ENCODE data around the gene IER5L.
A peak's percentile ranks its signal among the peaks of the same experiment; 100 is the strongest.

Gene IER5L

DNA sequence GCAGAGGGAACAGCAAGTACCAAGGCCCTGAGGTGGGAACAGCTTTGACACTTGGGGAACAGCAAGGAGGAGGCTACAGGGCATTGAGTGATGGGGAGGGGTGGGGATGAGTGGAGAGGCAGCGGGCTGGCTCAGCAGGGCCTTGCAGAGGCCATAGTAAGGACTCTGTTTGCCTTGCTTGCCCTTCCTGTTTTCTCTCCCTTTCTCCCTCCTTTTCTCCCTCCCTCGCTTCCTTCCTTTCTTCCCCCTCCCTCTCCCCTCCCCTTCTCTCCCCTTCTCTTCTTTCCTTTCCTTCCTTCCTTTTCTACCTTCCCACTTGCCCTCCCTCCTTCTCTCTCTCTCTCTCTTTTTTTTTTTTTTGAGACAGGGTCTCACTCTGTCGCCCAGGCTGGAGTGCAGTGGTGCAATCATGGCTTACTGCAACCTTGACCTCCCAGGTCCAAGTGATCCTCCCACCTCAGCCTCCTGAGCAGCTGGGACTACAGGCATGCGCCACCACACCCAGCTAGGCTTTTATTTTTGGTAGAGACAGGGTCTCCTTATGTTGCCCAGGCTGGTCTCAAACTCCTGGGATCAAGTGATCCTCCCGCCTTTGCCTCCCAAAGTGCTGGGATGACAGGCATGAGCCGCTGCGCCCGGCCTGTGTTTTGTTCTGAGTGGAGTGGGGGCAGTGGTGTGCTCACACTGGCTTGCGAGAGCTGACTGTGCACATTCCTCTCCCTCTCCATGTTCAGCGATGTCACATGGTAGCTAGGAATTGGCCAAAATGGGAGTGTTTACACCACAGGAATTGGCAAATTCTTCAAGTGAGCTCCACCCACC, 17.1 kb downstream of the IER5L start:
- no peak for DNase-seq

DNA sequence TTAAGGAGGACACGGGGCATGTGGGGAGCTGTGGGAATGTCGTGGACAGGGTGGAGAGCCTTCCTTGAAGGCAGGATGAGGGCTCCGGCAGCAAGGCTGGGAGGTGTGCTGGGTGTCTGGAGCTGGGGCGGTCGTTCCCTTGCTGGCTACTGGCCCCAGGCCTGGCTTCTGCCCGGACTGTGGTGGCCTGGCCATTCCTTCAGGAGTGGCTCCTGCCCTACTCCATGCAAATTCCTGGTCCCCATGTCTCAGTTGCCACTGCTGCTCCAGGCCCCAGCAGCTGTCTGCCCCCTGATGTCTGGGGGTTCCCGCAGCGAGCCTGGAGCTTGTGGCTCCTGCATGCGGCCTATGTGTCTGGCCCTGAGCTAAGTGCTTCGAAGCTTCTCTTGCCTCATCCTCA, 21.9 kb downstream of the IER5L start:
- DNase-seq: no peak

DNA sequence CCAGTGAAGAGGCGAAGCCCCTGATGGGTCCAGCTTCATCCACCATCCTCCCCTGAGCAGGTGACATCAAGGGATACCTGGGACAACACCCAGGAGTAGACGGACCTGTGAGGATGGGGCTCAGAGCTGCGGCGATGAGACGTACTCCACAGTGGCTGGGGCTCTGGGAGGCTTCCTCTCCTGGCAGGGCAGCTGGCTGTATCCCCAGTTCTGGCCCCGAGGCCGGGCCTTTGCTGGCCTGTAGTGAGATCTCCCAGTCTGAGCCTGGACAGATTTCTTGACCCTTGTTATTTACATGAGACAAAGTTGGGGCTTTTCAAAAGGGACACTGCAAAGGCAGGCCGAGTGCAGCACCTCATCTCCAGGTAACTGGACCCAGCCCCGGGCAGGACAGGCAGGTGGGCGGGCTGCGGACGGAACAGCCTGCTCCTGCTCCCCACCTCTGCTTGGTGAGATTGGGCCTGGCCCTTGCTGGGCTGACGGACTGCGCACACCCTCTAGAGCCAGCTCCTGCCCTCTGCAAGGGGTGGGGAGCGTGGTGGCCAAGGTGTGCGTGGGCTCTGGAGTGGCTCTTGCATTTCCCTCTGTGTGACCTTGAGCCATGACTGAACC, 23.1 kb downstream of the IER5L start:
- DNase-seq: no peak

DNA sequence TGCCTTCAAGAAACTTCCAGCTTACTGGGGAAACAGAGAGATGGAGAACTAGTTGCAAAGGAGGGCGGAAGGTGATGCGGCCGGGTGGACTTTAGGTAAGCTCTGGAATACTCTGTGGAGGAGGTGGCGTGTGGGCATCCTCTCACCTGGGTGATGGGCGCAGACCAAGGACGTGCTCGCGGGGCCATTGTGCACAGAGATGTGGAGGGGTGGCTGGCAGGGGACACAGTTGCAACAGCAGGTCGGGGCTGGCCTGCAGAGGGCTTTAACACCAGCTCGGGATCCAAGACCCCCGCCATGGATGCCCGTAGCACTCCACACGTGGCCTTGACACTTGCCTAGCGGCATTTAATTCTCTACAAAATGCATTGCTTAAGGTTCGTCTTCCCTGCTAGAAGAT, 26.6 kb downstream of the IER5L start:
- no peak for DNase-seq

DNA sequence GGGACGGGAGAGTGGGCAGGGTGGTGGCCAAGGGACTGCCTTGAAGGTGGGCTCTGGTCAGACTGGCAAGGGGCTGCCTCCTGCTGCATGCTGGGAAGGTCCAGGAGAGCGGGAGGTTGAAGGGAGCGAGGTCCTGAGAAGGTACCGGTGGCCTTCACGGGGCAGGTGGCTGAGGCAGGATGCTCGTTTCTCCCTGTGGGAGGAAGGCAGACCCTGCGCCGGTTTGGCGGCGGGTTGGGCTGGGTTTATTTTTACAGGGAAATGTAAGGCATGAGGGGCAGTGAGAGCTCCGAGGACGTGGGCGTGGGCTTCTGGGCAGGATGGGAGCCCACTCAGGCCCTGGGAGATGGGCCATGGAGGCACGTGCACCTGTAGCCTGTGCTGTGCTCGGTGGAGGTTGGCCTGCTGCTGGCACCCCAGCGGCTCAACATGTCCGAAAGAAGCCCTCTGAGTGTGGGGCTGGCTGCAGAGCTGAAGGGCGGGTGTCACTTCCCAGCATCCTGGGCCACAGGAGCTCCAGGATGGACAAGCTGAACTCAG, 27.3 kb downstream of the IER5L start:
- no peak for DNase-seq

DNA sequence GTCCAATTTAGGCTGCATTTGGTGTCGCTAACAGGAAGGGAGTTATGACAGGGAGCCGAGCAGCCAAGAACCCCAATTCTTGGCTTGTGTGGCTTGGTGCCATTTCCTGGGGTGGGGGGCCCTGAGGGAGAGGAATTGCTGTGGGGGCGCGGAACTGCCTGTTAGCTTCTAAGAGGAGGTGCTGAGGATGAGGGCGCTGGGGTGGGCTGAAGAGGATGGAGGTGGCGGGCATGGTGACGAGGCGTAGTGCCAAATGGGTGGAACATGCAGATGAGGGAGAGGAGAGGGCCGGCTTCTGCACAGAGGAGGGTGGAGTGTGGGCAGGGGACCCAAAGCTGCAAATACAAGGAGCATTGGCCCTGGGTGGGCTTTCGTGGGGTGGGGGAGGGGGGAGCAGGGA, 27.9 kb downstream of the IER5L start:
- no peak for DNase-seq

DNA sequence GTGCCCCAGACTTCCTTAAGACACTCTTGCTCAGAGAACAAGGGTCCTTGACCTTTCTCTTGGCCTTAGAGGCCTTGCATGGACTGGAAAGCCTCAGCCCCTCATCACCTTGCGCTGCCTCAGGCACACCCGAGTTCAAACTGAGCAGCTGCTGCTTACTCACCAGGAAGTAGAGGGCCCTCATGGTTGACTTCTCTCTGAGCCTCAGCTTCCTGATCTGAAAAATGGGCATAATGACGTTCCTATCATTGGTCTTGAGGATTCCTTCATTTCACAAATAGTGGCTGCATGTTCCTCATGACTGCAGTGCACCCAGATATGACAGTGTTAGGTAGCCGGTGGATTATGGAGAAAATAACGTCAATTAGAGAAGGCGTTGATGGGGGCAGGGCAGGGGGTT, 28.6 kb downstream of the IER5L start:
- no peak for DNase-seq

DNA sequence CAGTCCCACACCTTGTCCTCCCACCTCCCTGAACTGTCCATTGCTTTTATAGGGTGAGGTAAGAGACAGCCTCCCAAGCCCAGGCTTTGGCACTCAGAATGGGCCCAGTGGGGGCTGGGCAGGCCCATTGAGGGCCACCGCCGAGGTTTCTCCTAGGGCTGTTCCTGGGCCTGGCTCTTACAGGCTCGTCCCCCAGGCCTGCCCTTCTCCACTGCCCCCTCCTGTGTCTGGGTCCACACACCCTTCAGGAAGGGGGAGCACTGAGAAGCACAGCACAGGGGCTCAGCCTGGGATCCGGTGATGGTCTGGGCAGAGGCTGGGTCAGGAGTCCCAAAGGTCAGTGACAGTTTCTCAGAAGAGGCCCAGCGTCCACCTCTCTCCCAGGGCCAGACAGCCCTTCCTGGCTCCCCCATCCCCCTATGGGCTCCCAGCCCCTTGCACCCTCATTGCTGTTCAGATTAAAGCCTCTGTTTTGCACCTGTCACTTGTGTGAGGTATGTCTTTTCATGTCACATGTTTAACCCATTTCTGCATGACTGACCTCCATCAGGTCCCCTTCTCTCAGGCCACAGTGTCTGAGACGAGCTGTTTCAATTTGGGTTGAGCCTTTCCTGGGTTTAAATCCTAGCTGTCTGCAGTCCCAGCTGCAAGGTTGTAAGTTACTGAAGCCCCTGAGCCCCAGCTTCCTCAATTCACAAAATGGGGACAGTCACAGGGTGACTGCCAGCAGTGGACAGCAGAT, 29.4 kb downstream of the IER5L start:
- no peak for DNase-seq

DNA sequence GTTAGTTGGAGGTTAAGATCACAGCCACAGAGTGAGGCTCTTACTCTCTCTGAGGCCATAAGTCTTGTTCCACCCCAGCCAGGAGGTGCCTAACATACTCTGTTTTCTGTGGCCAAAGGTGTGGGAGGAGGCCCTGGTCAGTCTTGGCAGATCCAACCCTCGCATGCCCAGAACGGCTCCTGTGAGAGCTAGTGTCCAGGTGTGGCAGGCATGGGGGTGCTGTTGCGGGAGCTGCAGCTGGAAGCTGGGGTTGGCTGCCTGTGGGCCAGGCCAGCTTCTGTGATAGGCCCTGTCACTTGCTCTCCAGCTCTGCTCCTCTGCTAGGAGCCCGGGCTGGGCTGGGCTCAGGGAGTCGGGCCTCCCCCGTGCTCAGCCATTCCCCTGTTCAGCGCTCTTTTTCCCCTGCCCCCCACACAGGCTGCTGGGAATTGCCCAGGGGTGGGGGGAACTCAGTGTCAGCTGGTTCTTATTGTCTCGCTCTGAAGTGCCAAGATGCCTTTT, 31.6 kb downstream of the IER5L start:
- DNase-seq: no peak

DNA sequence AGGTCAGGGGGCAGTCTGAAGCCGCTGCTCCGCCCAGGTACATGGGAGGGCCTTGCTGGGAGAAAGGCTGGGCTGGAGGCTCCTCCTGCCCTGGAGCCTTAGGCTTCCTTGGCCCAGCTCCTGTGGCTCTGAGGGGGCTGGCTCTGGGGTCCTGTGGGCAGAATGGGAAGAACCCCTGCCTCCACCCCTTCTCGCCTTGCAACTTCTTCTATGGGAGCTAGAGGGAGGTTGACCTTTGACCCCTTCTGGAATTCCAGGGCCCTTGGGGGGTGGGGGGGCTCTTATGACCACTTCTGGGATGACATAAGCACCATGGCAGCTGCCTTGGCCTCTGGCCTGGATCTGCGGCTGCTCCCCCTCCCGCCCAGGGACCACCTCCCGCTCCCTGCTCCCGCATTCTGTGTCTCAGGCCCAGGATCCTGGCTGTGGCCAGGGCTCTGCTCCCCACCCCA, 32.2 kb downstream of the IER5L start:
- DNase-seq: no peak

DNA sequence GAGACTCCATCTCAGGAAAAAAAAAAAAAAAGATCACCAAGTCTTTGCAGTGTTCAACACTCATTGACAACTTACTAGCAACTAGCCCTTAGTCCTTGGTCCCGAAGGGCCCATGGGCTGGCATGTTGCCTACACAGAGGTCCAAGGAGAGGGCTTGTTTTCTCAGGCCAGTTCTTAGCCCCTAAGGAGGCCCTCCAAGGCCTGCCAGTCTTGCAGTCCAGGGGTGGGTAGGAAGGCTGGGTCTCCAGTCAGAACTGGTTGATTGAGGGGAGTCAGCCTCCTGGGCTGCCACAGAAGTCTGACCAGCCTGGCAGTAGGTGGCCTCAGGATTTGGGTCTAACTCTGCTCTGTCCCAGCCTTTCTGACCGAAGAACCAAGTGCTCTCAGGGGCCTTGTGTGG, 32.7 kb downstream of the IER5L start:
- no peak for DNase-seq

DNA sequence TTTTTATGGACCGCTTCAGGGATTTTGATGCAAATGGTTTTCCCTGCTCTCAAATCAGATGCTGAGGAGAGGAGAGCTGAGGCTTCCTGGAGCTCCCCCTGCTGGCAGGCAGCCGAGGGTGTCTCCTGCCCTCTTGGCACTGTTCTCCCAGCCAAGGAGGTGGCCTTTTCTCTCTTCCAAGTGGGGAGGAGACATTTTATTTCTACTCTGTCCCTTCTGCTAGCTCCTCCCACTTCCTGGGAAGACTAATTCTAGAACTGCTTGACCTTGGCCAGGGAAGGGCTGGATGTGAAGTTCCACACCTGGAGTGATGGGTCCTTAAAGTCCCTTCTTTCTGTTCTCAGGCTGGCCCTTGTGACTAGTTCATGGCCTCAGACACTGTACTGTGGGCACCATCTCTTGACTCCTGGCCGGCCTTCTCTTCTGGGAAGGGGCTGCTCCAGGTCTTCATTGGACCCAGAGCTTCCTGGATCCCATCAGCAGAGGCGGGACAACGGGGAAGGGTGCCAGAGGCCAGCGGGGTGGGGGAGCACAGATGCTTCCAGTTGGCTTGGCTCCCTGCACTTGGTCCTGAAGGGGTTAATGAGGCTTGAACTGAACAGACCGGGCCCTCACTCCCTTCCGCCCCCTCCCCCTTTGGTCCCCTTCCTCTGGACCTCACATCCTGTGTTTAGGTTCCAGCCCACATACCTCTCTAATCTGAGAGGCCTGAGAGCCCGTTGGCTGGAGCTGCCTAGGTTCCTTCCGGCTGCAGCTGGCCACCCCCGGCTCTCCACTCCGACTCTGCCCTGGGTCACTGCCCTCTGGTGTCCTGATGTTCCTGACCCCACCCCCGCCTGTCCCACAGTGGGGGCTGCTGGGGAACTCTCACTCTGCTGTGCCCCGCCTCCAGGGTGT, 34.8 kb downstream of the IER5L start:
- DNase-seq: peak; percentile 58

DNA sequence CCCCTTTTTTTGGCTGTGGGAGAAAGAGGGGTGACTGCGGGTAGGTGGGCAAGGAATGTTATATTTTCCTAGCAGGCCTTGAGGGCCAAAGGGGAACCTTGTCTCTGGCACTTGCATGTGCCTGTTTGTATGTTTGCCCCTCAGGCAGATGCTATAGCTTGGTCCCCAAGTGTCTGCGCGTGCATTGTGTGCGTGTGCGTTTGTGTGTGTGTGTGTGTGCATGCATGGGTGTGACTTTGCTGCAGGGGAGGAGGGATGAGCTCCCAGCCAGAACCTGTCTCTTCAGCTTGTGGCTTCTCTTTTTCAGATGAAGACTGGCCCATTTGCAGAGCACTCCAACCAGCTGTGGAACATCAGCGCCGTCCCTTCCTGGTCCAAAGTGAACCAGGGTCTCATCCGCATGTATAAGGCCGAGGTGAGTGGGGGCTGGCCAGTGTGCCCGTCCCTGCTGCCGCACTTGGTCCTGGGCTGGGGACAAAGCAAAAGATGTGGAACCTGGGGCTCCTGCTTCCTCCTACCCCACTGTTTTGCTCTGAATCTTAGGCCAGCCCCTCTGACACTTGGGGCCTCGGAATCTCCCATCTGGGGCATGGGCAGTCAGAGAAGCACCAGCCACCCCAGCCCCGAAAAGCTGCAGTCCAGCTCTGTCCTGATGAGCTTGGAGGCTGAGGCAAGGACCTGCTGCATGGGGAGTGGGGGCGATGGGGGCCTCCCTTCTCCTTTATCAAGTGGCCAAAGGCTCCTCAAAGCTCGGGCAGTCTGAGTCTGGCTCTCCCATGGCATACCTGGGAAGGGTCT, 35.7 kb downstream of the IER5L start:
- no peak for DNase-seq

DNA sequence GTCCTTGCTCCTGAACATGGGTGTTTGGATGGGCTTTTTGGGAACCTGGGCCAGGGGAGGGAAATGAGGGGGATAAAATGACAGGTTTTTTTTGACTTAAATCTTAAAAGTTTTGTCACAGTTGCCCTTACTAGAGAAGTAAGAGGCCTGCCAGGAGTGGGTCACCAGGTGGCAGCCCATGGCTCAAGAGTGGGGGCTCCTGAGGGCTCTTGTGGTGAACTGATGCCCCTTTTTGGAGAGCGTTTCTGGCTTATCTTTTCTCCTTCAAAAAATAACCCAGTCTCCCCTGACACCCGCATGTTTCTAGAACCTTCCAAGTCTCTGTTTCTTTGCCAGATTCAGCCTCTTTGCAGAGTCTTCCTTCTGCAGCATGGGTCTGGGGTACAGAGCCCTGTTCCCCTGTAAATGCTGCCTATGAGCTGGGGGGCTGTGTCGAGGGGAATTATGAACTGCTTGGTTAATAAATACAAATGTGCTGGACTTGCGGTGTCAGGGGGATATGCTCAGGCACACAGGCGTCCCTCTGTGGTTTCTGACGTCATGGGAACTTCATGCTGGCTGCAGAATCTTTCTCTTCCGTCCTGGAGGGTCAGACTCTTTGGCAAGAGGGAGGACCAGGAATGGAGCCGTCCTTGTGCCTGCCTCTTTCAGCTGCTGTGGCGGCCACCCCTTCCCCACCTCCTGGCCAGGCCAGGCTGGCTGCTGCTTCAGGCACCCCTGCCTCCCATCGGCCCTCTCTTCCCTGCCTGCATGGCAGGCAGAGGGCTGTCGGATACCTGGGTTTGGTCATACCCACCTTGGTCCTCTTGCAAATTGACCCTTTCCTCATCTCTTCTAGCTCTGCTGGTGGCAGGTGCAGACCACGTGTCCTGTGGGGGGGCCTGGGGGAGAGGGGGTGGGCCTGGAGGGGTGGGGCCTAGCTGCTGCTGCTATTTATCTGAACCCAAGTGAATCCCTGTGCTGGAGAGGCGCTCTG, 36.7 kb downstream of the IER5L start:
- no peak for DNase-seq

DNA sequence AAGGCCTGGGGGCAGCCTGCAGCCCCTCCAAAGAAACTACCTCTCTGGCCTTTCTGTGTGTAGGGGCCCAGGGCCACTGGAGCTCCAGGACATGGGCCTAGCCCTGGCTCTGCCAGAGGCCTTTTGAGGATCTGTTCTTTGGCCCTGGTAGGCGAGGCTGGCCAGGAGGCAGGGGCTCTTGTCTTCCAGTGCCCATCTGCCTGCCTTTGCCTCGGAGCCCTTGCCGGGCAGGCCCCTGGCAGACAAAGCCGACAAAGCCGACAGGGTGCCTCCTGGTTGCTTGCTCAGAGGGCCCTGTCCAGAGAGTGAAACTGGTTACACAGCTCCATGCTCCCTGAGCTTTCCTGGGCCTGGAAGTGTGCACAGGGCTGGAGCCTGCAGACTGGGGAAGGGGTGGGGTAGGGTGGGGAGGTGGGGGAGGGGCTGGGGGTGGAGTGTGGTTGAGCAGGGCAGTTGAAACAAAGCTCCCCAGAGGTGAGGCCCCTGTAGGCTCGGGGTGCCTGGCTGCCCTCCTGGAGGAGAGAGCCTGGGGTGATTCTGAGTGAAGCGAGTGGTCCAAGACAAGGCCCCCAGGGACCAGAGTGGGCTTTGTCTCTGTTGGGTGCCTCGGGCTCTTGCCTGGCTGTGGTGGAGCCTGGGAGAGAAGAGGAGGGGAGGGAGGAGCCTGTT, 37.5 kb downstream of the IER5L start:
- DNase-seq: no peak

DNA sequence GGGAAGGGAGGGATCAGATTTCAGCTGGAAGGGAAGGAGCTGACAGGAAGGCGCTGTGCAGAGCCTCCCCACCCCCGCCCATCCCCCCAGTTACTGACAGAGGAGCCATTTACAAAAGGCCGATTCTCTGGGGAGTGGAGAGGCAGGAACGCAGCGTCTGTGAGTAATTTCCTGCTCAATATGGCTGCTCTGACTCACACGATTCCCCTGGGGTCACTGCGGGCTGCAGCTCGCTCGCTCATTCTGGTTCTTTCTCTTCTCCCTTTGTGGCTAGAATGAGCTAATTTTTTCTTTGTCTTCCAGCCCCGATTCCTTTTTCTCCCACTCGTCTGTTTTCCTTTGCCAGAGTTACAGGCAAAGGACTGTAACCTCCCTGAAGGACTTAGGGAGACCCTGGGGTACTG, 38.1 kb downstream of the IER5L start:
- peak; percentile 75 for DNase-seq

DNA sequence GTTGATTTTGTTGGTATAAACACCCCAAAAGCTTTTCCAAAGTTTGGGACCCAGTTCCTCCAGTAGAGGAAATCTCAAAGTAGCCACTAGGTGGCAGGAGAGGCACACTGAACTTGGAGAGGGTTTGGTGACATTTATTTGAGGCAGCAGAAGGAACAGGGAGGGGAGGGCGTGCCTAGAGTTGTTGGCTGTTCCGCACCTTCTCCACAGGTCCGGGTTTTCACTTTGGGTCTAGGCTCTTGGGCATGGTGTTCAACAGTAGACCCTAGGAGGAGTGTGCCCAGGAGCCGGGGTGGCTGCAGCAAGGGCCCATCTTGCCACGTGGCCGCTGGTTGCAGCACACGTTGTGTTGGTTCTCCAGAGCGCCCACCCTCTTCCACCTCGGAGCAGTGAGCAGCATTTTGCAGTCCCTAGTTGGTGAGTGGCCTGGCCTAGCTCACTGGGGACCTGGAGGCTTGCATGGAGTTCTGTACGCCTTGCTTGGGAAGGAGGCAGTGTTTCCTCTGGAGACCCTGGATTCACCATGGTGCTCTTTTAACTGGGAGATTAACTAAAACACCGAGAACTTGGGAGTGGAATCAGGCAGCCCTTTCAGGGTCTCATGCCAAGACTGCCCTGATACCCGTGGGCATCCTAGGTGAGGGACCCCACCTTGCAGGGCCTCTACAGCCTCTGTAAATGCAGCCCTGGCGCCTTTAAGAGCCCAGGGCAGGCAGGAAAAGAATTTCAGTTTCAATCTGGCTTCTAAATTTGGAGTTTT, 38.6 kb downstream of the IER5L start:
- DNase-seq: peak; percentile 77

DNA sequence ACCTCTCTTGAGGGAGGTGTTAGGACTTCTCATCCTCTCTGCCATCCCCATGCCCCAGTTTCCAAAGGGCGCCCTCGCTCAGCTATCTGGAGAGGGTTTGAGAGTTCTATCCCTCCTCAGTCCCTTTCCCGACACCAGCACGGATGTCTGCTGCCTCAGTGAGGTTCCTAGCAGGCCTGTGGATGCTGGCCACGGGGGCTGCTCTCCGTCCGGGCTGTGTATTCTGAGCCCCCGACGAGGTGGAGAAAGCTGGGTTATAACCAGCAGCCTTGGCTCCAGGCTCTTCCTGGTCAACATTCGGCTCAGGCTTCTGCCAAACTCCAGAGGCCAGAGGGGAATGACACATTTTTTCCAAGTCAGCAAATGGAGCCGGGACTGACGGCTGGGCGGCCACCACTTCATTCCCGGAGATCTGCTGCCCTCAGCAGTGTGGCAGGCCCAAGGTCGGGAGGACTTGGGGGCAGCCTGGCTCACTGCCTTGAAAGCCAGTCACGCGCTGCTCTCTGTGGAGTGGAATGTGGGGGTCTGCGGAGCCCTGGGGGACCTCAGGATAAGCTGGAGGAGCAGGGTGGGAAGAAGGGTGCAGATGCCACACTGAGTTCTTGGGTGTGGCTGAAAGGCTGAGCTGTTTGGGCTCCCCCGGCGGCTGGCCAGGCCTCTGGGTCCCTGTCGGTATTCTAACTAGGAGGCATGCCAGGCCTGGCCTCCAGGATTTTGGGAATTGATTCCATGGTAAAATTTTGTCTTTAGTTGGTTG, 39.4 kb downstream of the IER5L start:
- DNase-seq: no peak

Measured in central memory CD4-positive, alpha-beta T cell (primary cell).